ENCODE data around the gene NCKAP5L.
A peak's percentile ranks its signal among the peaks of the same experiment; 100 is the strongest.

Gene NCKAP5L

GRCh38 chr12:49853671-49854070 is 25.5 kb upstream of the NCKAP5L start:
- ChIA-PET CTCF (no interaction called here), POLR2A (no interaction called here)
- no peak for TF ChIP-seq CTCF (IDR thresholded peaks at IDR 0.05; ENCODE audit: control extremely low read depth, extremely low read depth, low read depth, missing control alignments)
- DNase-seq (ENCODE audit: extremely low spot score) = no peak

GRCh38 chr12:49847161-49847560 is 18.9 kb upstream of the NCKAP5L start:
- ChIA-PET POLR2A (interaction anchor here (1.0 kb wide), 1 partner anchor 19 kb away, joined by 3 read pairs; the partner anchor contains the start of gene NCKAP5L), CTCF (interaction anchor here (0.9 to 1.3 kb wide), 7 partner anchors 8 to 120 kb away, joined by 3 to 7 read pairs (median 4); partner anchors contain the start of gene TMBIM6)
- no peak for TF ChIP-seq CTCF (IDR thresholded peaks at IDR 0.05; ENCODE audit: control extremely low read depth, extremely low read depth, low read depth, missing control alignments)
- no peak for DNase-seq (ENCODE audit: extremely low spot score)

GRCh38 chr12:49846032-49846431 is 17.8 kb upstream of the NCKAP5L start:
- TF ChIP-seq CTCF (IDR thresholded peaks at IDR 0.05; ENCODE audit: control extremely low read depth, extremely low read depth, low read depth, missing control alignments) = no peak
- DNase-seq (ENCODE audit: extremely low spot score) = no peak
- ChIA-PET CTCF (interaction anchor here (0.9 to 1.2 kb wide), 3 partner anchors 17 to 121 kb away, joined by 3 to 4 read pairs (median 4); no protein-coding TSS in a partner anchor), POLR2A (interaction anchor here (1.3 kb wide), 1 partner anchor 18 kb away, joined by 4 read pairs; the partner anchor contains the start of gene NCKAP5L)

- CTCF ChIA-PET = interaction anchor here (1.0 to 2.2 kb wide), 7 partner anchors 12 to 195 kb away, joined by 3 to 8 read pairs (median 4); partner anchors contain the start of genes NCKAP5L and TMBIM6
- POLR2A ChIA-PET = interaction anchor here (0.8 kb wide), 1 partner anchor 16 kb away, joined by 8 read pairs; the partner anchor contains the start of gene NCKAP5L
- DNase-seq (ENCODE audit: extremely low spot score) = no peak
- no peak for TF ChIP-seq CTCF (IDR thresholded peaks at IDR 0.05; ENCODE audit: control extremely low read depth, extremely low read depth, low read depth, missing control alignments)
Measured at GRCh38 chr12:49843876-49844437, 15.7 kb upstream of the NCKAP5L start.

GRCh38 chr12:49843411-49843810 is 15.2 kb upstream of the NCKAP5L start:
- ChIA-PET POLR2A (interaction anchor here (0.6 to 0.8 kb wide), 2 partner anchors 15 to 620 kb away, joined by 8 to 9 read pairs; partner anchors contain the start of gene NCKAP5L), CTCF (interaction anchor here (0.6 to 2.2 kb wide), 9 partner anchors 13 to 195 kb away, joined by 3 to 8 read pairs (median 4); partner anchors contain the start of genes NCKAP5L and TMBIM6)
- no peak for DNase-seq (ENCODE audit: extremely low spot score)
- no peak for TF ChIP-seq CTCF (IDR thresholded peaks at IDR 0.05; ENCODE audit: control extremely low read depth, extremely low read depth, low read depth, missing control alignments)

- CTCF ChIA-PET = interaction anchor here (0.6 to 2.2 kb wide), 9 partner anchors 14 to 196 kb away, joined by 3 to 8 read pairs (median 4); partner anchors contain the start of genes NCKAP5L and TMBIM6
- no peak for TF ChIP-seq CTCF (IDR thresholded peaks at IDR 0.05; ENCODE audit: control extremely low read depth, extremely low read depth, low read depth, missing control alignments)
- POLR2A ChIA-PET = interaction anchor here (0.6 to 0.8 kb wide), 2 partner anchors 14 to 620 kb away, joined by 8 to 9 read pairs; partner anchors contain the start of gene NCKAP5L
- peak; percentile 92 for DNase-seq (ENCODE audit: extremely low spot score)
Measured at GRCh38 chr12:49842519-49843352, 14.5 kb upstream of the NCKAP5L start, which contains the start of gene BCDIN3D. TSS of gene BCDIN3D (minus strand) at chr12:49843106. CDS start at chr12:49843087, 19 bp downstream.
